ENCODE measurements around the gene AMOTL1.

Gene AMOTL1, protein sequence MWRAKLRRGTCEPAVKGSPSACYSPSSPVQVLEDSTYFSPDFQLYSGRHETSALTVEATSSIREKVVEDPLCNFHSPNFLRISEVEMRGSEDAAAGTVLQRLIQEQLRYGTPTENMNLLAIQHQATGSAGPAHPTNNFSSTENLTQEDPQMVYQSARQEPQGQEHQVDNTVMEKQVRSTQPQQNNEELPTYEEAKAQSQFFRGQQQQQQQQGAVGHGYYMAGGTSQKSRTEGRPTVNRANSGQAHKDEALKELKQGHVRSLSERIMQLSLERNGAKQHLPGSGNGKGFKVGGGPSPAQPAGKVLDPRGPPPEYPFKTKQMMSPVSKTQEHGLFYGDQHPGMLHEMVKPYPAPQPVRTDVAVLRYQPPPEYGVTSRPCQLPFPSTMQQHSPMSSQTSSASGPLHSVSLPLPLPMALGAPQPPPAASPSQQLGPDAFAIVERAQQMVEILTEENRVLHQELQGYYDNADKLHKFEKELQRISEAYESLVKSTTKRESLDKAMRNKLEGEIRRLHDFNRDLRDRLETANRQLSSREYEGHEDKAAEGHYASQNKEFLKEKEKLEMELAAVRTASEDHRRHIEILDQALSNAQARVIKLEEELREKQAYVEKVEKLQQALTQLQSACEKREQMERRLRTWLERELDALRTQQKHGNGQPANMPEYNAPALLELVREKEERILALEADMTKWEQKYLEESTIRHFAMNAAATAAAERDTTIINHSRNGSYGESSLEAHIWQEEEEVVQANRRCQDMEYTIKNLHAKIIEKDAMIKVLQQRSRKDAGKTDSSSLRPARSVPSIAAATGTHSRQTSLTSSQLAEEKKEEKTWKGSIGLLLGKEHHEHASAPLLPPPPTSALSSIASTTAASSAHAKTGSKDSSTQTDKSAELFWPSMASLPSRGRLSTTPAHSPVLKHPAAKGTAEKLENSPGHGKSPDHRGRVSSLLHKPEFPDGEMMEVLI

DNA sequence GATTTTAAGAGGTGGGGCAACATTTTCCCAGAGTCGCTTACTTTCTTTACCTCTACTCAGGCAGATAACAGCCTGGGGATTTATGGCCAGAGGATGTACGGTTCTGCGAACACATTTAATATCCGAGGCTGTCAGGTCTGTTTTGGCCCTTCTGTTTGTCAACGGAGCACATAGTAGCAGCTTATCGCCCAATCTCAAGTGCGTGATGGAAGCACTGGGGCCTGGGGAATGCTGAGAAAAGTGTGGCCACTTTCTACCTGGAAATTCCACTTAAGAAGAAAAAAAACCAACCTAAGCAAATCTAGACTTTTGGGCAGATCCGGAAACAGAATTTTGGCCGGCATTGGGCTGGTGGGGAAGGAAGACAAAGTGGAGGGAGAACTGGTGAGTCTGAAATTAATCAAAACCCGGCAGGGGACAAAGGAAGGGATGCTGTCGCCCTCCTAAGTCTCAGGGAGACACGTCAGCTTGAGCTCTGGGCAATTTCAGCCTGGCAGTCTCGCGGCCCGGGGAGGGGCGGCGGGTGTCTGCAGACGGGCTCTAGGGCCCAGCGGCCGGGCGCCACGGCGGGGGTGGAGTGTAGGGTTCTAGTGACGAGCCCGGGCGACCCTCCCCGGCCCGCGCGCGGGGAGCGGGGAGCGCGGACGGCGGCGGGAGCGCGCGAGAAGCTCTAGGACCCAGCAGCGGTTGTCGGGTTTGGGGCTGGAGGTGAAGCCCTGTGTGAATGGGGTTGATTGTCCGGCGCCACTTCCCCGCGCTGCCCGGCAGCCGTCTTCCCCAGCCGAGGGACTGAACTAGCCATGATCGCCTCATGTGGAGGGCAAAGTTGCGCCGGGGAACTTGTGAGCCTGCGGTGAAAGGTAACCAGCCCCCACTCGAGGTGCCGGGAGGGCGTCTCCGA, at the start of gene AMOTL1:
TSS of gene AMOTL1 (plus strand) at position 656 of the 901 bp plus-strand sequence. CDS start at position 812, 156 bp downstream.
- no peak for DNase-seq (ENCODE audit: low read depth)

DNA sequence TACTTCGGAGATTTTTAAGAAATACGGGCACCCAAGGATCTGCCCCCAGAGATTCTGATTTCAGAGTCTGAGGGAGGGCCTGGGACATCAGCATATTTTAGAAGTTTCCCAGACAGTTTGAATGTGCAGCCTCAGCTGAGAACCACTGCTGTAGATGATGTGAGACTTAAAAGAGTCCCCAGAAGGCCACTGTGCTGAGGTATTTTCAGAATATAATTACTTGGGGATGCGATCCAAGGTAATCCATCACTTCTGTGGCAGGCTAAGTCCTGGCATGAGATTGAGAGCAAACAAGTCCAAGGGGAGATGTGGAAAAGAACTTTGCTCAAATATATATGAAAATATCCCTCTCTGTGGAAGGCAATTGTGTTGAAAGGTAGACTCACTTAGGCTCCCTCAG, 48.3 kb upstream of the AMOTL1 start:
- DNase-seq (ENCODE audit: low read depth) = no peak

DNA sequence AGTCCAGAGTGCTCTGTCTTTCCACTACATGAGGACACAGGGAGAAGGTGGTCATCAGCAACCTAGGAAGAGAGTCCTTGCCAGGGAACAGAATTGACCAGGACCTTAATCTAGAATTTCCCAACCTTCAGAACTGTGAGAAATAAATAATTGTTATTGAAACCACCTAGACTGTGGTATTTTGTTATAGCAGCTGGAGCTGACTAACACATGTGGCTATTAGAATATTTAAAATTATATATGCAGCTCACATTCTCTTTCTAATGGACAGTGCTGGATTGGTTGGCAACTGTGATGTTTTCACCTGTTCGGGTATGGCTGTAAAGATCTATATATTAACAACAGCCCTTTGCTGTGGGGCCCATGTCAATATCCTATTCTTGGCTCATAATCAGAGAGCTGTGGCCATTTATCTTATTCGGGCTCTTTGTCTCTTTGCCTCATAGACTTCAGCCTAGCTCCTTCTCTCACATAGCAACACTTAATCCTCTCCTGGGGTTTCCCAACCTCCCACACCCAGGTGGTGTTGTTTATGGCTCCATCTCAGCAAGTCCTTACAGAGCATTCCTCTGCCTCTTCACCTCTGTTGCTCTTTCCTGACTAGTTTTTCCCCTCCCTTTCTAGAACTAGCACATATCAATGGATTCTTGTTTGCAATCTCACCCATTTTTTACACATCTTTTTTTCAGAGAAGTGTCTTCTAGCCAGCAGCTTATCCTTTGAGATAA, 46.4 kb upstream of the AMOTL1 start:
- no peak for DNase-seq (ENCODE audit: low read depth)

DNA sequence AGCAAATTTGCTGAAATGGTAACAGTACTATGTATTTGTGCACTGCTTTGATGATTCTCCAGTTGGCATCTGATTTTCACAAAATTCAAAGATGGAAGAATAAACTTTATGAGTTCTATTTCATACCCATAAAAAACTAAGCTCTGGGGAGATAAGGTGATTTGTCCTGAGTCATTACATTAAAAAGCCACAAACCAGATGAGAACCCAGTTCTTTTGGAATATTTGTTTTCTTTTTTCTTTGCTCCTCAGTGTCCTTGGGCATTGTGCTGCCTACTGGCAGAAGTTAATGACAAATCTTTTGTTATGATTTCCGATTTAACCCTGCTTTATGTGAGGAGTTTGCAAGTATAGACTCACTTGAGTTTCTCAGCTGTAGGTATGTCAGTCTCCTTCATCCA, 45.4 kb upstream of the AMOTL1 start:
- DNase-seq (ENCODE audit: low read depth) = no peak

DNA sequence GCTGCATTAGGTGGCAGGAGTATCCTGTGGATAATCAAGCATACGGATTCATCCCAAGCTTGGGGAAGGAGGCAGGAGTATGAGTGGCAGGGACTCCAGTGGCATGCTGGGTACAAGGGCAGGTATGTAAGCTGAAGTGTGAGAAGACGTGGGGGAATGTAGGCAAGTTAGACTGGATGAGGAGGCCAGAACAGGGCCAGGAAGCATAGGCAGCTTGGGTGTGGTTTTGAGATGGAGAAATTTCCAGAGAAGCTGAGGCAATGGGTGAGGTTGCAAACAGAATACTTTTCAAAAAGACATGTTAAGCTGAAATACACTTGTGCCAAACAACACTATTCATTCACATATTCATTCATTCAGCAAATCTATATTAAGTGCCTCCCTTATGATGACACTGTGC, 43.1 kb upstream of the AMOTL1 start:
- DNase-seq (ENCODE audit: low read depth) = no peak

DNA sequence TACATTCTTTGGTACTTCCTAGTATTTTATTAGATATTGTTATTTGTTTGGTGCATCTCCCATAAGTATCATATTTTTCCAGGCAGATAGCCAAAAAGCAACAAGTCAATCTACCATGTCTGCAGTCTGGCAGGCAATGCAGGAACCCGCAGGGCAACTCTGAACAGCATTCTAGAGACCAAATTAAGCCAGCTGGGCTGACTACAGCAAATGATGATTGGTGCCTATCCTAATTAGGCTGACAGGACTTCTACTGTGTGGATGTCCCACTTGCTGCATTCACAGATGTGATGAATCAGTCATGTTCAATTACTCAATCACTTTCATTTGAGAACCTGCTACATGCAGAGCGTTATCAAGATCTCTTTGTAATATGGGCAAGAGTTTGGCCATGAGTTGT, 40.3 kb upstream of the AMOTL1 start:
- DNase-seq (ENCODE audit: low read depth) = no peak

DNA sequence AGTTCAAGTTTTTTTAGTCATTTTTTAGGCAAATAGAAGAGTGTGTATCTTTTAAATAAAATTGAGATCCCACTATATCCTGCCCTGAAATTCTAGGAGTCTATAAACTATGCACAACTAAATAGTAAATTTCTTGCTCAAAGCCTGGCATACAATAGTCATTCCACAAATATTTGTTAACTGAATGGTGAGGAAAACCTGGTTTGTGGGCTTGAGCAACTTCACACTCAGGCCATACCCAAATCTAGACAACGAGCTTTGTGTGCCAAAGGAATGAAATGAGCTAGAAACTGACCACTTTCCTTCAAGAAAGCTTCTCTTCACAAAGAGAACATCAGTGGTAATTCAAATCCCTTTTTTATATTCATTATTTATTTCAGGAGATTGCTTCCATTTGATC, 39.6 kb upstream of the AMOTL1 start:
- DNase-seq (ENCODE audit: low read depth) = no peak

DNA sequence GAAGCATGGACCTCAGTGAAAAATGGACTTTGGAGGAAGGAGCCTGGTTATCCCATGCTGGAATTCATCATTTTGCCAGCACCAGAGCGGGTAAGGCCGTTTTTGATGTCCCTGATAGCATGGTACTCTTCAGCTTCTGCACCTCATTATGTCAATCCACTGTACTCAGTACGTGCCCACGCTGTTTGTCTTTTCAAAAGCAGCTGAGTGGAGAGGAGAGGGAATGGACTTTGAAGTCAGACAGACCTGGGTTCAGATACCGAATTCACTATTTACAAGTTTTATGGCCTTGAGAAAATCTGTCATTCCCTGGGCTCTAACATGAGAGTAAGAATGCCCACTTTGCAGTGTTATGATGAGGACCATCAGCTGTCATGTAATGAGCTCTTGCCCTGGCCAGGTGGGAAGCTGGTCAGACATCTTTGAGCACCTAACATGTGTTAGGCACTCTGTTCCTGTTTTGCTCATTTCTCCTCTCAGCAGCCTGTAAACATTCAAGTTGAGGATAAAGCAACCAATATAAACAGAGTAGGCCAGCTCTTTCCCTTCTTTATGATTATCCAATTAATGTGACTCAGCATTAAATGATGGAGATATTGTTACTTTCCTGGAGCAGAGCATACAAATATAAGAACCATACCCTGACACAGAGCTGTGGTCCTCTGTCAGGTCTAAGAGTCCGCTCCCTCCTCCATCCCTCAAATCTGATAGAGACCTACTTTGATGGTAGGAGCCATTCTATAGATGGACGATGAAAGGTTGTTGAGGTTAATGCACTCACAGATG, 39.0 kb upstream of the AMOTL1 start:
- DNase-seq (ENCODE audit: low read depth) = no peak

DNA sequence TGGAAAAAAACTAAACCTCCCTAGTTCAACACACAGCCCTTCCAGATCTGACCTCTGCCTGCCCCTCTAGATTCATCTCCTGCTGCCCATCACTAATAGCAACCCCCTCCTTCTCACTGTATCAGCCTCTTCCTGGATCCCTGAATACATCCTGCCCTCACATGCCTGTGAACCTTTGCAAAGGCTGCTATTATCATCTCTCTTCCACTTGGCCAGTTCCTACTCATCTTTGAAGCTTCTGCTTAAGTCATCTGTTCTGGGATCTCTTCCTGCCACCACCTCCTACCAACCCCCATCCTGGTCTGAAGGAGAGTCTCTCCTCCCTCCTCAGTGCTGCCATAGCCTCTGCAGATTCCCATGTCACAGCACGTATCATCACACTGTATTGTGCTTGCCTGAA, 38.0 kb upstream of the AMOTL1 start:
- no peak for DNase-seq (ENCODE audit: low read depth)

DNA sequence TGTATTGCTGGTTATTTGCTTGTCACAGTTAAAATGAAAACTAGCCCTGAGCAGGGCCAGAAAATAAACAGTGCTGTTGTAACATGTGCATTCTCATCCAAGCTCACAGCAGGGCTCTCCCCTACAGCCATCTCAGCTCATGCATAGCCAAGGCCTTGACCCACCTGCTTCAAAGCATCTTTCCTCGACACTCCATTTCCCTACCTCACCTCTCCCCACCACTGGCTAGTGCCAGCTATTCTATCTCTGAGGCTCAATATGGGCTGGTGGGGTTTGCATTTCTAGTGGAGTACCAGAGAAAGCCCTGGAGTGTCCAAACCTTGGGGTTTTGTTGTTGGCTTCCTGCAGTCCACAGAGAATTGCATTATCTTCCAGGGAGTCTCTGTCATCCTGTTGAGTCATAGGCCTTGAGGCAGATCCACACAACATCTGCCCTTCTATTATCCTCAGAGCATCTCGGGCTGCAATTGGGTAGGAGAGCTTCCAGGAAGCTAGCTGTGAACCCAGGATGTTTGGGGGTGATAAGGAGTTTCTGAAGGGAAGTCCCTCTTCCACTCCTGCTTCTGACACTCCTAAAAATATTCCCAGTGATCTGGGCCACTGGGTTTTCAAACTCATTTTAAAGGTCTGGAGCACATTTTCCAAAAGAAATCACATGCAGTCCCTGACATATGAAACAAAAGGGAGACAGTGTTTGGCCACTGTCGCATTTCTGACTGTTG, 36.1 kb upstream of the AMOTL1 start:
- no peak for DNase-seq (ENCODE audit: low read depth)

DNA sequence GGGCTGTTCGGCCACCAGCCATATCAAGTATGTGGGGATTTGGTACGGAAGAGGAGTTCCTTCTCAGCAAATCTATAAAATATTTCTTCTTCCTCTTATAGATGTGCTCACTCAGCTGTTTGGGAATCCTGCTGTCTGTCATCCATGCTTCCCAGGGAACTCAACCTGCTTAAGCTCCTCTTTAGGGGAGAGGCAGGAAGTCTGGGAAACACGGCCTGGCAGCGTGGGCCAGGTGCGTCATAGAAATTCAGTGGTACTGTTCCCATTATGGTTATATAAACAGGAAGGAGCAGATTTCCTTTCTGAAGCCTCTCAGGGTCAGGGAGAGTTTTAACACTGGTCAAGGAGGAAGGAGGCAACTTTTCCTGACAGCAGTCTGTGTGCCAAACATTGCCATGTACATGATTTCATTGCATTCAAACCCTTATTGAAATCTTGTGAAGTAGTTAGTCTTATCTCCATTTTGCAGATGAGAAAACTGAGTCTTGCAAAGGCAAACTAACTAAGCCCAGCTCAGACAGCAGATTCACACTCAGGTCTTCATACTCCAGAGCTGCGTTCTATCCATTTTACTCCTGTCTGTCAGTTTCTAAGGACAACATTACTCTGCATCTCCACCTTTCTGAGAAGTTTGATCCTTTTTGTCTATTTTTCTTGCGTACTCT, 35.4 kb upstream of the AMOTL1 start:
- no peak for DNase-seq (ENCODE audit: low read depth)

DNA sequence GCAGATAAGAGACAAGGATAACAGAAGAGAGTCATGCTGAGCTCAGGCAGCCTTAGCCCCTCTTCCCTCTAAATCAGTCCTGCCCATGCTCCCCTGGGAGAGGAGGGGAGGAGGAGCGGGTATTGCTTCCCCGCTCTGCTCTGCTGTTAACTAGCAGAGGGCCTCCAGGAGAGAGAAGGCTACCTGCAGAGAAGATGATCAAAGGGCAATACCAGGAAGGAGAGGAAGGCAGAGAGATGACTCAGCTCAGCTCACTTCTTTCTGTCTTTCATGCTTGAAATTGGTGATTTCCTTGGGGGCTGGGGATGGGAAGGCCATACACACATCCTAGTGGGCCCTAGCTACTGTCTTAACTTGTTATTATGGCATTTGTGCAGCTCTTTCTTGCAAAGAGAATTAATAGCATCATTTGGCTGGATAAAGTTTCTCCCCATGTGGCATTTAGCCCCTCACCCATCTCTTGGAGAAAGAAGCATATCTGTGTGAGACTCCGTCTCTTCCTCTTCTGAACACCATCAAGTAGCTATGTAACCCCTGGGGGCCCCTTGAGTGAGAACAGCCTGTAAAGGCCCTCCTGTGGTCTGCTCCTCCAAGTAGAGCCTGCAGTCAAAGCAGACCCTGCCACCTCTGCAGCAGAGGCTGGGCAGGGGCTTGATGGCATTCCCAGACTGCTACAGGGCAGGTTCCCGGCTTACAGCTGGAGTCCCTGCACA, 33.4 kb upstream of the AMOTL1 start:
- no peak for DNase-seq (ENCODE audit: low read depth)

DNA sequence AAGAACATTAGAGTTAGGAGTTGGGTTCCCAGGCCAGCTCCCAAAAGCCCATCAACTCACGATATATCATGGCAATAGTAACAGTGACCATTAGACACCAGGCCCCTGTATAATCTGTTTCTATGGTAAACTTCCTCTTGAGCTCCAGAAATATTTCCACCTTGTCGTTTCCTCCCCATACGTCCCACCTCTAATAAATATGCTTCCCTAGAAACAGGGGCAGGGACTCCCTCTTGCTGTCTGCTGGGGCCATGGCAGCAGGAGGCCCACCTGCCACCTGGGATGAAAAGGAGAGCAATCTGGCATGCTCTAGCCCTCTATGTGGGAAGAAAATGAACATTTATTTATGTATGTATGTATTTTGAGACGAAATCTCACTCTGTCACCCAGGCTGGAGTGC, 32.2 kb upstream of the AMOTL1 start:
- no peak for DNase-seq (ENCODE audit: low read depth)

DNA sequence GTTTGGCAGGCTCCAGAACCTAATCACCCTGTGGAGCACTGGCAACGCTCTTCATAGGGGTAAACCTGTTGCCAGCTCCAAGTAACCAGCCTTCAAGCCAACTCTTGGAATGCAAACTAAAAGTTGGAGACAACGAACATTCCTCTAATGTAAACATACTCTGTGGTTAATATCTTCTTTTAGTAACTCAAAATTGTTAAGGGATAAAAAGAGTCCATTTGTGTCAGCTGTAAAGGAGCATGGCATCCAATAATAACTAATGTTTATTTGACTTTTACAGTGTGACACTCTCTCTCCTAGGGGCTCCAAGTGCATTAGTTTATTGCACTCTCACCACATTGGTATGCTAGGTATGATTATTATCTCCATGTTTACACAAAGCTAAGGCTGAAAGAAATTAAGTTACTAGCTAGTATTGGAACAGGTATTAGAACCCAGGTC, 31.0 kb upstream of the AMOTL1 start:
- no peak for DNase-seq (ENCODE audit: low read depth)

DNA sequence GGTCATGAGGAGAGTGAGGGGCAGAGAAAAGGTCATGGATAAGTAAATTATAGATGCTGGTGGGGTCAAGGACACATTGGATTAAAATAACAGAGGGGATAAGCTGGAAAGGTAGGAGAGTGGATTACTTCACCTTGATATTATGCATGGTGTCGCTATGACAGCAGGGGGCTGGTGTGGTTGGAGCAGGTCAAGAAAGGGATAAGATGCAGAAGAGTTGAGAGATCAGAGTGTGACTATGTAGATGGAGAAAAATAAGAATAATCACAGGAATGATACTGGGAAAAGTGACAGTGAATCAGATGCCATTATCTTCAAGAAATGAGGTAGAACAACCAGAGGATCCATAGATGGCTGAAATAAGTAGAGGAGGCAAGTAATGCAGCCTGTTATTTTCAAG, 29.4 kb upstream of the AMOTL1 start:
- DNase-seq (ENCODE audit: low read depth) = no peak

DNA sequence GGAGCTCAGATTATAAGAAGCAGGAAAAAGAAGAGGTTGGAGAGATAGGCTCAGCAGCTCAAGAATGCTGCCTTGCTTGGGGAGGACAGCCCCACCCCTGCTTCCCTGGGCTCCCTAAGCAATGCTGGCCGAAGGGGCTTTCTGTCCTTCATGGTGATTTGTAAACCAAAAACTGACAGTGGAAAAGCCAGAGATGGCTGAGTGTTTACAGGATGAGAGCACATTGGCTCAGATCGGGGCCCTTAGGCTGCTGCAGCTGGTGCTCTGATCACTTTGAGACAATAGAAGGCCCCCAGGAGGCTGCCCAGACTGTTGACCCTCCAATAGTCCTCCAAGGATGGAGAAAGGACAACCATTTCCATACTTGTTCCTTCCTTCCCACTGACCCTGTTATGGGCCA, 28.8 kb upstream of the AMOTL1 start:
- DNase-seq (ENCODE audit: low read depth) = no peak

DNA sequence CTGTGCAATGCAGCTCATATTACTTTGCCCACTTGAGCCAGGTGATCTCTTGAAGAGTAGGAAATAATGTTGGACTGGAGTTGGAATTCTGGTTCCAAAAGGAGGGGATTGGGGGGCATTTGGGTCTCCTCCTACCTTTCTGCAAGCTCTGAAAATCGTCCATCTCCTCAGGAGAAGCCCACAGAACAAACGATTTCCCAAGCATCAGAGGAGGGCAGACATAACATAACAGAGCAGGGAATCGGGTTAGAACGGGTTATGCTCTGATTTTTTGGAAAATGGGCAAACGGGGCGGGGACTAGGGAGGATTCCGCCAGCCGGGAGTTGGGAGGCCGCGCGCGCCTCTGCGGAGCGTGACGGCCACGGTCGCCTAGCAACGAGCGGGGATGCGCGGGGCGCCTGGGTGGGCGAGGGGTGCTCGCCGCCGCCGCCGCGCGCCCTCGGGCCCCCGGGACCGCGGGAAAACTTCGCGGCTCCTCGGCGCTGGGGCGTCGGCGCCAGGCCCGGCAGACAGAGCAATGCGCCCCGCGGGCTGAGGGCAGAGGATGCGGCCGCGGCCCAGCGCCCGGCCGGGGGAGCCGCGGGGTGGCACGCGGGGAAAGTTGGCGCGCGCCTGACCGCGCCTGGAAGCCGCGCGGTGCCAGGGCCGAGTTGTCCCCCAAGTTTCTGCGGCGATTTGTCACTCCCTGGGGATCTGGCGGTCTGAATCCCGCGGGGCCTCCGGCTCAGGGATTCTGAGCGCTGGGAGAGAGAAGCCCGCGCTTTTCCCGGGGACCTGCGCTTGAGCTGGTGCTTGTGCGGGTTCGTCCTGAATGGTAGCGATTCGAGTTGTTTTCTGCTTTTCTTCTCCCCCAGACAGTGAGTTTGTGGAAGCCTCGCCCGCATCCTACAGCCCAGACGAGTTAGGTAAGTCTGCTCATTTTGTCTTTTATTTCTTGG, 27.8 kb upstream of the AMOTL1 start:
- DNase-seq (ENCODE audit: low read depth) = no peak
